Measurements from ENCODE around the gene PFDN1.
A peak's percentile ranks its signal among the peaks of the same experiment; 100 is the strongest.

The PFDN1 gene

DNA sequence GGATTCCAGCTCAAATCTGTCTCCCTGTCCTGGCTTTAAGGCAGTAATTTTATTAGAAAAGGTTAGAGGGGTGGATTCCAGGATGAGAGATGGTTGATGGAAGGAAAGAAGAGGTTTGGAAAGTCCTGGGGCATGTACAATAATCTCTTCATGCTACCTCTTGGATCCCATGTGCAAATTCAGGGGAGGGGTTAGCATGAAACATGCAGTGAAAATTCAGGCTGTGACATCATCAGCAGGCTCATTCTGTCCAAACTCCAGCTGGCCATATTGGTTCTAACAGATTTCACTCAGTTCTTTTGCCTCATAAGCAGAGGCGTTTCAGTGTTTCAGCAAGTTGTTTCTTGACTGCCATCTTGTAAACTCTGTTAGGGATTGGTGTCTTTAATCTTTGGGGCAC is 72.5 kb downstream of the PFDN1 start:
- TF ChIP-seq POU2F2 (IDR thresholded peaks at IDR 0.05; ENCODE audit: low read depth, low read length), result no peak
- no peak for TF ChIP-seq PAX5 (IDR thresholded peaks at IDR 0.05; ENCODE audit: insufficient read depth, low read length, severe bottlenecking)
- no peak for TF ChIP-seq POLR2AphosphoS5 (IDR thresholded peaks at IDR 0.05; ENCODE audit: low read depth, low read length)
- no peak for TF ChIP-seq SPI1 (IDR thresholded peaks at IDR 0.05; ENCODE audit: low read depth, low read length)
- TF ChIP-seq TAF1 (IDR thresholded peaks at IDR 0.05; ENCODE audit: low read depth, low read length), result no peak
- no peak for TF ChIP-seq POLR2A (IDR thresholded peaks at IDR 0.05; ENCODE audit: low read depth, low read length)
- DNase-seq (ENCODE audit: insufficient read length, low spot score) (no peak), FAIRE-seq (no peak)

DNA sequence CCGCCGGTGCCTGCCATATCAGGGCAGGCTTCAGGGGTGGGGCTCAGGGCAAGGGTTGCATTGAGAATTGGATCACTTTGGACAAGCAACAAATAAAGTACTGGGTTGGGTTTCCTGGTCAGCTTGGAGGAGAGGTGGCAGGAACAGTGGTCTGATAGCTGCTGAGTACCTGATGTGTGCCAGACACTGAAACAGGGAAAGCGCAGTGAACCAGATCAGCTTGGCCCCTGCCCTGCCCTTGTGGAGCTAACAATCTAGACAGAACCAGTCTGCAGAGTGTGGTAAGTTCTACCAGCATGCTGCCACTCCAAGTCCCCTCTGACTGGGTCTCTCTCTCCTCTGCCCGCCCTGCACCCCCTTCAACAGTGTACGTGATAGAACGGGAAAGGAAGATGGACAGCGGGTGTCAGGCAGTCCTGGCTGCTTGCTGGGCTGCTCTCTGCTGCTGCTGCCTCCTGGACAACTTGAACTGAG is 74.5 kb downstream of the PFDN1 start:
- no peak for TF ChIP-seq POLR2A (IDR thresholded peaks at IDR 0.05; ENCODE audit: low read depth, low read length)
- DNase-seq (ENCODE audit: insufficient read length, low spot score) (no peak), FAIRE-seq (no peak)

DNA sequence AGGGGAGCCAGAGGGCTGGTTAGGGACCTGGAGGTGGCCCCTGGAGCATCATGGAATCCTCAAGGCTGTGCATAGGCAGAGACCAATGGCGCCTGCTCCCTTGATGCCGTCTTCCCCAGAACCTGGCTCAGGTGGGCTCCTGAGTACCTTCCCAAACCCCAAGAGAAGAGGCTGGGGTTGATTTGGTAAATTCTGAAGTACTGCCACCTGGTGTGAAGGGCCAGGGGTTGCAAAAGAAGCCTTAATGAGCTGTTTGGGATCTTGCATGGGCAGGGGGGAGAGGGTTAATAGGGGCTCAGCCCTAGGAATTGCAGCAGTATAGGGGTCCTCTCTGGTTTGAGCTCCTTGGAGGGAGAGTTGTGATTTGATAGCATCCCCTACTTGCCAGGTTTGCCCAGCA is 75.9 kb downstream of the PFDN1 start:
- DNase-seq (ENCODE audit: insufficient read length, low spot score), result no peak
- TF ChIP-seq POLR2A (IDR thresholded peaks at IDR 0.05; ENCODE audit: low read depth, low read length), result no peak
- no peak for TF ChIP-seq TAF1 (IDR thresholded peaks at IDR 0.05; ENCODE audit: low read depth, low read length)
- TF ChIP-seq PAX5 (IDR thresholded peaks at IDR 0.05; ENCODE audit: insufficient read depth, low read length, severe bottlenecking), result no peak
- no peak for TF ChIP-seq POU2F2 (IDR thresholded peaks at IDR 0.05; ENCODE audit: low read depth, low read length)
- no peak for TF ChIP-seq SPI1 (IDR thresholded peaks at IDR 0.05; ENCODE audit: low read depth, low read length)
- TF ChIP-seq POLR2AphosphoS5 (IDR thresholded peaks at IDR 0.05; ENCODE audit: low read depth, low read length), result no peak
- FAIRE-seq, result no peak

DNA sequence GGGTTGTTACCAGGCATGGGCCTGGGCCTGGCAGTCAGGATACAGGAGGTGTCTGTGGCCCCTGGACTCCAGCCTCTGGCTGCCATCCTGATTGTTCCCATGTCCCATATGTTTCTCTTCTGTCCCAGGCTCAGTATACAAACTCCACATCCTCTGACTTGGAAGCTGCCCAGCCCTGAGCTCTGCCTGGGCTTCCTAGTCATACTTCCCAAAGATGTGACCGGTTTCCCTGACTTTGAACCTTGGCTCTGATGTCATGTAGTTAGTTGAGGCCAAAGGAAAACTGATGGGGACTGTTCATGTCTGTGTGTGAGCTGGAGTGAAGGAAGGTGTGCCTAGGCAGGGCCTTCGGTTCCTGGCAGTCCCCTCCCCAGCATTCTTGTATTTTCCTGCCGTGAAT is 77.5 kb downstream of the PFDN1 start:
- TF ChIP-seq POLR2A (IDR thresholded peaks at IDR 0.05; ENCODE audit: low read depth, low read length), result no peak
- no peak for TF ChIP-seq POLR2AphosphoS5 (IDR thresholded peaks at IDR 0.05; ENCODE audit: low read depth, low read length)
- no peak for TF ChIP-seq SPI1 (IDR thresholded peaks at IDR 0.05; ENCODE audit: low read depth, low read length)
- no peak for TF ChIP-seq PAX5 (IDR thresholded peaks at IDR 0.05; ENCODE audit: insufficient read depth, low read length, severe bottlenecking)
- TF ChIP-seq TAF1 (IDR thresholded peaks at IDR 0.05; ENCODE audit: low read depth, low read length), result no peak
- no peak for TF ChIP-seq POU2F2 (IDR thresholded peaks at IDR 0.05; ENCODE audit: low read depth, low read length)
- FAIRE-seq (no peak), DNase-seq (ENCODE audit: insufficient read length, low spot score) (no peak)

DNA sequence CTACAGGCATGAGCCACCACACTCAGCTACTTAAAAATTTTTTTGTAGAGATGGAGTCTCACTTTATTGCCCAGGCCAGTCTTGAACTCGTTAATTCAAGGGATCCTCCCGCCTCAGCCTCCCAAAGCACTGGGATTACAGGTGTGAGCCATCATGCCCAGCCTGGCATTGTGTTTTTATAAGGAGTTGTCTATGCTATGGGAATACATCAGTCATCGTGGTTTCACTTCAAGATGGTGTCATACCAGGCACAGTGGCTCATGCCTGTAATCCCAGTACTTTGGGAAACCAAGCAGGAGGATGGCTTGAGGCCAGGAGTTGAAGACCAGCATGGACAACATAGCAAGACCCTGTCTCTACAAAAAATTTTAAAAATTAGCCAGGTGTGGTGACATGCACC is 78.2 kb downstream of the PFDN1 start:
- DNase-seq (ENCODE audit: insufficient read length, low spot score), result no peak
- no peak for TF ChIP-seq POU2F2 (IDR thresholded peaks at IDR 0.05; ENCODE audit: low read depth, low read length)
- no peak for TF ChIP-seq SPI1 (IDR thresholded peaks at IDR 0.05; ENCODE audit: low read depth, low read length)
- TF ChIP-seq POLR2A (IDR thresholded peaks at IDR 0.05; ENCODE audit: low read depth, low read length), result no peak
- no peak for TF ChIP-seq POLR2AphosphoS5 (IDR thresholded peaks at IDR 0.05; ENCODE audit: low read depth, low read length)
- no peak for TF ChIP-seq PAX5 (IDR thresholded peaks at IDR 0.05; ENCODE audit: insufficient read depth, low read length, severe bottlenecking)
- TF ChIP-seq TAF1 (IDR thresholded peaks at IDR 0.05; ENCODE audit: low read depth, low read length), result no peak
- FAIRE-seq, result no peak

GRCh38 chr5:140223567-140223966 is 79.3 kb downstream of the PFDN1 start:
- TF ChIP-seq TAF1 (IDR thresholded peaks at IDR 0.05; ENCODE audit: low read depth, low read length), result no peak
- no peak for TF ChIP-seq POU2F2 (IDR thresholded peaks at IDR 0.05; ENCODE audit: low read depth, low read length)
- no peak for TF ChIP-seq SPI1 (IDR thresholded peaks at IDR 0.05; ENCODE audit: low read depth, low read length)
- TF ChIP-seq PAX5 (IDR thresholded peaks at IDR 0.05; ENCODE audit: insufficient read depth, low read length, severe bottlenecking), result no peak
- no peak for TF ChIP-seq POLR2A (IDR thresholded peaks at IDR 0.05; ENCODE audit: low read depth, low read length)
- TF ChIP-seq POLR2AphosphoS5 (IDR thresholded peaks at IDR 0.05; ENCODE audit: low read depth, low read length), result no peak
- DNase-seq (ENCODE audit: insufficient read length, low spot score) (no peak), FAIRE-seq (no peak)

DNA sequence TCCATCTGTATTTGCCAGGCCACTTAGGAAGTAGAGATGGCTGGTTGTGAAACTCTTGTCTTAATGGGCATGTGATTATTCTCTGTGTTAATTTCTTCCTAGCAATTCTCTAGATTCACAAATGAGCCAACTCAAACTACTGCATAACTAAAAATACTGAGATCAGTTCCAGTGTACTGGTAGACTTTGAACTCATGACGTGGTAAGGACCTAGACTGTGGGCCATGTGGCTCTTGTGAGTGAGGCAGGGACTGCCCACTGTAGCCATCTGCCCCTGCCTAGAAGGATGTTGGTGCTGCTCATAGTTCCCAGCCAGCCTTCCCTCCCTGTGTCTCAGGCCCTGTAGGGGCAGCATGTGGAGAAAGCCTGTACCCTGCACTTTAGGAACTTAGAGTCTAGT is 80.5 kb downstream of the PFDN1 start:
- no peak for FAIRE-seq
- no peak for DNase-seq (ENCODE audit: insufficient read length, low spot score)
- TF ChIP-seq SPI1 (IDR thresholded peaks at IDR 0.05; ENCODE audit: low read depth, low read length) (no peak), PAX5 (IDR thresholded peaks at IDR 0.05; ENCODE audit: insufficient read depth, low read length, severe bottlenecking) (no peak), POLR2AphosphoS5 (IDR thresholded peaks at IDR 0.05; ENCODE audit: low read depth, low read length) (no peak), TAF1 (IDR thresholded peaks at IDR 0.05; ENCODE audit: low read depth, low read length) (no peak), POU2F2 (IDR thresholded peaks at IDR 0.05; ENCODE audit: low read depth, low read length) (no peak)

DNA sequence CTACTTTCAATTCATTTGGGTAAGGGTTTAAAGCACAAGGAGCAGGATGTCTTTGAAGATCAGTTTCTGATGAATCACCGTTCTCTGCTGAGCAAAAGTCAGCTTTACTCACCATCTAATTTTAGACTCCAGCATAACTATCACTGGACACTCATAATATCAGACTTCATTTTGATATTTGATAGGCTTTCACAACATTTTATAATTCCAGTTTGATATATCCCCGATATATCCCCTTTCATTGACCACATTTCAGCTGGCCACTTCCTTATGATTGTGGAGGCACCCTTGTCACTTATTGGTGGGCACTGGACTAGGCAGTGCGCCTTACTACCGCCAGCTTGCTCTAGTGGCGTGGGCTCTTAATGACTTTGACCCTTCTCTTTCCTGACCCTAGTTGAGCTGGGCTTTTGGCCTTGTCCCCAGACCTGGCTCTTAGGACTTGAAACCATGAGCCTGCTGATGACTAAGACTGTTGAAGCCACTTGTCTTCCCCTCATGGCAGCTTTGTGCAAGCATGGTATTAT is 81.1 kb downstream of the PFDN1 start:
- TF ChIP-seq TAF1 (IDR thresholded peaks at IDR 0.05; ENCODE audit: low read depth, low read length) (no peak), POLR2A (IDR thresholded peaks at IDR 0.05; ENCODE audit: low read depth, low read length) (no peak), PAX5 (IDR thresholded peaks at IDR 0.05; ENCODE audit: insufficient read depth, low read length, severe bottlenecking) (no peak), POLR2AphosphoS5 (IDR thresholded peaks at IDR 0.05; ENCODE audit: low read depth, low read length) (no peak), POU2F2 (IDR thresholded peaks at IDR 0.05; ENCODE audit: low read depth, low read length) (no peak), SPI1 (IDR thresholded peaks at IDR 0.05; ENCODE audit: low read depth, low read length) (no peak)
- no peak for DNase-seq (ENCODE audit: insufficient read length, low spot score)
- FAIRE-seq, result no peak

GRCh38 chr5:140220698-140221064 is 82.2 kb downstream of the PFDN1 start:
- TF ChIP-seq TAF1 (IDR thresholded peaks at IDR 0.05; ENCODE audit: low read depth, low read length) (no peak), POU2F2 (IDR thresholded peaks at IDR 0.05; ENCODE audit: low read depth, low read length) (no peak), PAX5 (IDR thresholded peaks at IDR 0.05; ENCODE audit: insufficient read depth, low read length, severe bottlenecking) (no peak), SPI1 (IDR thresholded peaks at IDR 0.05; ENCODE audit: low read depth, low read length) (no peak), POLR2A (IDR thresholded peaks at IDR 0.05; ENCODE audit: low read depth, low read length) (no peak), POLR2AphosphoS5 (IDR thresholded peaks at IDR 0.05; ENCODE audit: low read depth, low read length) (no peak)
- no peak for FAIRE-seq

GRCh38 chr5:140220032-140220697 is 82.7 kb downstream of the PFDN1 start:
- TF ChIP-seq SPI1 (IDR thresholded peaks at IDR 0.05; ENCODE audit: low read depth, low read length) (no peak), POLR2A (IDR thresholded peaks at IDR 0.05; ENCODE audit: low read depth, low read length) (no peak), POLR2AphosphoS5 (IDR thresholded peaks at IDR 0.05; ENCODE audit: low read depth, low read length) (no peak), PAX5 (IDR thresholded peaks at IDR 0.05; ENCODE audit: insufficient read depth, low read length, severe bottlenecking) (no peak), POU2F2 (IDR thresholded peaks at IDR 0.05; ENCODE audit: low read depth, low read length) (no peak), TAF1 (IDR thresholded peaks at IDR 0.05; ENCODE audit: low read depth, low read length) (no peak)
- FAIRE-seq (peak; percentile 47), DNase-seq (ENCODE audit: insufficient read length, low spot score) (no peak)

More at GRCh38 chr5:140220698-140221064, 82.2 kb downstream of the PFDN1 start:
- no peak for DNase-seq (ENCODE audit: insufficient read length, low spot score)

Data from GM12891 (cell line).